HFFc6 (cell line): ENCODE measurements around the gene BAG5. TPM values are rescaled to one million over a fixed set of nuclear protein-coding genes. Genes with fewer than 3 reads are reported as not detected.

ENCODE experiments used
- DNase-seq: peaks from one replicate; pipeline ENCODE4 v3.0.0-alpha.2; 2018
- H3K27ac Mint-ChIP-seq: 2 replicates; pipeline ENCODE4 v1.8.0; 2020; ENCODE audit warnings: mild to moderate bottlenecking, mixed read lengths
- H3K27me3 Mint-ChIP-seq: 2 replicates; pipeline ENCODE4 v1.8.0; 2021; ENCODE audit warnings: mild to moderate bottlenecking, moderate library complexity, mixed read lengths; ENCODE audit not compliant: insufficient read depth
- H3K36me3 Mint-ChIP-seq: 2 replicates; pipeline ENCODE4 v1.8.0; 2021; ENCODE audit warnings: low read depth, mixed read lengths
- H3K4me1 Mint-ChIP-seq: 2 replicates; pipeline ENCODE4 v1.8.0; 2020; ENCODE audit warnings: low read depth, mixed read lengths
- H3K4me3 Mint-ChIP-seq: 2 replicates; pipeline ENCODE4 v1.8.0; 2020; ENCODE audit warnings: mild to moderate bottlenecking, moderate library complexity, mixed read lengths
- H3K9me3 Mint-ChIP-seq: 2 replicates; pipeline ENCODE4 v1.8.0; 2020; ENCODE audit warnings: mild to moderate bottlenecking, mixed read lengths
- total RNA-seq, 6 experiments: library from RNA; stranded (reverse); fragmentation: NEBNext Ultra II Directional; extraction: Animal tissue kit (Norgen Biotek cat#: 25700); gene quantifications; 2 replicates in 1 of 6; 3 replicates in 5 of 6; pipeline ENCODE4 v1.2.3, GENCODE V29; 2021
- TF ChIP-seq, protein P1 (sequence below): fragments of 200-600 bp; sonication (generic); IDR thresholded peaks from 2 replicates; pipeline ENCODE4 v1.5.0; 2021; ENCODE audit warnings: antibody characterized with exemption, mild to moderate bottlenecking

The BAG5 gene
- total RNA-seq, 6 experiments from 2014 or later: 22.6 to 25.8 (median 23.6) TPM

DNA sequence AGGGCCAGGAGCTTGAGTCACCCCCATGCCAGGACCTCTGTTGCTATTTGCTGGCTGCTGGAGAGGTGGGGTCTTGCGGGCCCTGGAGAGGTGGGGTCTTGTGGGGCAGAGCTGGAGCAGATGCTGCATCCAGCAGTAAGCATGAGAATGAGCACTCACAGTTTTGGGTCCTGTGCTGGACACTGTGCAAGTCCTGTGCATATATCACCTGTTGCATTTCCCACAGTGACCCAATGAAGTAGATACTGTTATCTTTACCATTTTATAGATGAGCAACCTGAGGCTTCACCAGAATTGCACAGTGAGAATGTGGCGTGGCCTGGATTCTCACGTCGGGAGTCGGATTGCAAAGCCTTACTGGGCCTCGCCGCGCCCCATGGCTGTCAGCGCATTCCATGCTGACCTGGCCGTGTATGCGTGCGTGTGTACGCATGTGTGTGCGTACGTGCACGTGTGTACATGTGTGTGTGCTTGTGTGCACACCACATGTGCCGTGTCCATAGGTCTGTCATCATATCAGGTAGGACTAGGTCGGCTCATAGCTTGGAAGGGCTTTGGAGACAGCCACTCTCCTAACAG is 12.3 kb upstream of the BAG5 start:
- H3K4me3 Mint-ChIP-seq: no peak overlapping the region
- H3K9me3 Mint-ChIP-seq: no peaks in the 10 kb centered on the region
- peaks cover 18% of the 10 kb centered on the region for H3K36me3 Mint-ChIP-seq
- peaks cover 26% of the 10 kb centered on the region for H3K4me1 Mint-ChIP-seq
- TF ChIP-seq, protein P1, sequence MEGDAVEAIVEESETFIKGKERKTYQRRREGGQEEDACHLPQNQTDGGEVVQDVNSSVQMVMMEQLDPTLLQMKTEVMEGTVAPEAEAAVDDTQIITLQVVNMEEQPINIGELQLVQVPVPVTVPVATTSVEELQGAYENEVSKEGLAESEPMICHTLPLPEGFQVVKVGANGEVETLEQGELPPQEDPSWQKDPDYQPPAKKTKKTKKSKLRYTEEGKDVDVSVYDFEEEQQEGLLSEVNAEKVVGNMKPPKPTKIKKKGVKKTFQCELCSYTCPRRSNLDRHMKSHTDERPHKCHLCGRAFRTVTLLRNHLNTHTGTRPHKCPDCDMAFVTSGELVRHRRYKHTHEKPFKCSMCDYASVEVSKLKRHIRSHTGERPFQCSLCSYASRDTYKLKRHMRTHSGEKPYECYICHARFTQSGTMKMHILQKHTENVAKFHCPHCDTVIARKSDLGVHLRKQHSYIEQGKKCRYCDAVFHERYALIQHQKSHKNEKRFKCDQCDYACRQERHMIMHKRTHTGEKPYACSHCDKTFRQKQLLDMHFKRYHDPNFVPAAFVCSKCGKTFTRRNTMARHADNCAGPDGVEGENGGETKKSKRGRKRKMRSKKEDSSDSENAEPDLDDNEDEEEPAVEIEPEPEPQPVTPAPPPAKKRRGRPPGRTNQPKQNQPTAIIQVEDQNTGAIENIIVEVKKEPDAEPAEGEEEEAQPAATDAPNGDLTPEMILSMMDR: no peak
- no peaks in the 10 kb centered on the region; the same call in 1 of the 2 replicates for H3K27me3 Mint-ChIP-seq
- no peak for DNase-seq
- peak overlapping the region; percentile 50 for H3K27ac Mint-ChIP-seq

DNA sequence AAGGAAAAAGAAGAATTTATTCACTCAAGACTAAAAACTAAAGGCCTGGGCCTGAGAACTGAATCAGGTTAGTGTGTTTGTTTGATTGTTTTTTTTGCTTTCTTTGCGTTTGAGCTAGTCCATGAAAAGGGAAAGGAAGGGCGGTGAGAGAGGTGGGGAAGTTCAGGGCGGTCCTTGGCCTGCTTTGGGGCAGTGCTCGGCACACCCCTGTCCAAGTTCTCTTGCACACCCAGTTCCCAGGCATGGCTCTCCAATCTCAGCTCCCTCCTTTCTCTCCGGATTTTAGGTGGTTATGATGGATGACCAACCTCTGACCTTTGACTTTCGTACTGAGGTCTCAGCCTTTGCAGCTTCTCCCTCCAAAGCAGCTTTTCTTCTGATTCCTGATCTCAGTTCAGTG is 11.6 kb upstream of the BAG5 start:
- no peaks in the 10 kb centered on the region for H3K9me3 Mint-ChIP-seq
- DNase-seq: no peak
- H3K4me1 Mint-ChIP-seq: peaks cover 30% of the 10 kb centered on the region
- H3K27me3 Mint-ChIP-seq: no peaks in the 10 kb centered on the region; the same call in 1 of the 2 replicates
- TF ChIP-seq, protein P1: no peak
- peaks cover 18% of the 10 kb centered on the region for H3K36me3 Mint-ChIP-seq
- H3K27ac Mint-ChIP-seq: no peak overlapping the region; the same call in 1 of the 2 replicates
- no peak overlapping the region for H3K4me3 Mint-ChIP-seq

GRCh38 chr14:103569408-103569807 is 7.0 kb upstream of the BAG5 start:
- H3K4me1 Mint-ChIP-seq: peaks cover 11% of the 10 kb centered on the region; the same call in 1 of the 2 replicates
- H3K27ac Mint-ChIP-seq: no peak overlapping the region; the same call in 1 of the 2 replicates
- H3K27me3 Mint-ChIP-seq: no peaks in the 10 kb centered on the region
- DNase-seq: no peak
- H3K36me3 Mint-ChIP-seq: peaks cover 4% of the 10 kb centered on the region
- H3K9me3 Mint-ChIP-seq: no peaks in the 10 kb centered on the region
- TF ChIP-seq, protein P1: no peak
- H3K4me3 Mint-ChIP-seq: no peak overlapping the region

DNA sequence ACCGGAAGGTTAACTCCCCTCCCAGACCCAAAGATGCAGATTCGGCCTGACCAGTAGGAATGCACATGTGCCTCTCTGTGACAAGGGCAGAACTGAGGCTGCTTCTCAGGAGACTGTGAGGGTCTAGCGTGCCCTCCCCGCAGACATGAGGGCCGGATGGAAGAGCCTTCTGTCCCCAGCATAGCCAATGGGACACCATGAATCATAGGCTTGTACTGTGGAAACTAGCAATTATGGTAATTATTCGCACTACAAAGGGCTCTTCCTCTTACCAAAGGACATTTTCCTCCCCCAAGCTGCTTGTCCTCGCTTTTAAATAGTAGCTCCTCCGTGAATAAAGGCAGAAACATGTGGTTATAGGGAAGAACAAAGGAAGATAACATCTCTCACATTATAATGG is 6.5 kb upstream of the BAG5 start:
- no peaks in the 10 kb centered on the region for H3K36me3 Mint-ChIP-seq
- H3K27me3 Mint-ChIP-seq: no peaks in the 10 kb centered on the region
- peaks cover 15% of the 10 kb centered on the region for H3K4me1 Mint-ChIP-seq
- TF ChIP-seq, protein P1: no peak
- DNase-seq: no peak
- no peak overlapping the region for H3K4me3 Mint-ChIP-seq
- H3K27ac Mint-ChIP-seq: no peak overlapping the region; the same call in 1 of the 2 replicates
- no peaks in the 10 kb centered on the region for H3K9me3 Mint-ChIP-seq

DNA sequence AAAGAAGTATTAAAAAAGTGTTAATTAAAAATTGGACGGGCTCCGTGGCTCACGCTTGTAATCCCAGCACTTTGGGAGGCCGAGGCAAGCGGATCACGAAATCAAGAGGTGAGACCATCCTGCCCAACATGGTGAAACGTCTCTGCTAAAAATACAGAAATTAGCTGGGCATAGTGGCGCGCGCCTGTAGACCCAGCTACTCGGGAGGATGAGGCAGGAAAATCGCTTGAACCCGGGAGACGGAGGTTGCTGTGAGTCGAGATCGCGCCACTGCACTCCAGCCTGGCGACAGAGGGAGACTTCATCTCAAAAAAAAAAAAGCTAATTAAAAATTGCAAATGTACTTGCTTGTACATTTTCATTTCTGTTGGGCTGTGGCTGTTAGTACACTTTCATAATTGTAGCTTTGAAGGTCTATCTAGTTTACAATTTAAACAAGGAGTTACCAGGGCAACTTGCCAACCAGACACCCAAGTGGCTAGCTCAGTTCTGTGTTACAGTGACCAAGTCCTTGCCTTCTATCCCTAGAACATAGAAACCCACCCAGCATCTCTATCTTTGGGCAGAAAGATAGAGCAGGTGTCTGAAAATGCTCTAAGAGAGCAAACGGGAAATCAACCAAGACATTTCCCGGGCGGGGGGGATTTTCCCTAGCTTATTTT is 1.5 kb upstream of the BAG5 start:
- peaks cover 39% of the 10 kb centered on the region for H3K4me1 Mint-ChIP-seq
- H3K9me3 Mint-ChIP-seq: no peaks in the 10 kb centered on the region; the same call in 1 of the 2 replicates
- DNase-seq: no peak
- H3K36me3 Mint-ChIP-seq: peaks cover 18% of the 10 kb centered on the region
- H3K27ac Mint-ChIP-seq: peak overlapping the region; percentile 79; the same call in 1 of the 2 replicates
- peak overlapping the region; percentile 97 for H3K4me3 Mint-ChIP-seq
- peaks cover 3% of the 10 kb centered on the region; the same call in 1 of the 2 replicates for H3K27me3 Mint-ChIP-seq
- TF ChIP-seq, protein P1: no peak
